Stimulated activated CD4-positive, alpha-beta T cell treated with anti-CD3 and anti-CD28 coated beads, Interleukin-12 subunit alpha, Interleukin-12 subunit beta, amount 100 ng/mL, for 48 hours (primary cell): ENCODE measurements around the gene SFT2D1.

Experiments
- DNase-seq, 3 donors: peaks; one replicate each; pipeline ENCODE4 v3.0.0-alpha.2; 2020; ENCODE audit warnings: low read depth in 2 of 3, low spot score in 1 of 3

Gene SFT2D1

DNA sequence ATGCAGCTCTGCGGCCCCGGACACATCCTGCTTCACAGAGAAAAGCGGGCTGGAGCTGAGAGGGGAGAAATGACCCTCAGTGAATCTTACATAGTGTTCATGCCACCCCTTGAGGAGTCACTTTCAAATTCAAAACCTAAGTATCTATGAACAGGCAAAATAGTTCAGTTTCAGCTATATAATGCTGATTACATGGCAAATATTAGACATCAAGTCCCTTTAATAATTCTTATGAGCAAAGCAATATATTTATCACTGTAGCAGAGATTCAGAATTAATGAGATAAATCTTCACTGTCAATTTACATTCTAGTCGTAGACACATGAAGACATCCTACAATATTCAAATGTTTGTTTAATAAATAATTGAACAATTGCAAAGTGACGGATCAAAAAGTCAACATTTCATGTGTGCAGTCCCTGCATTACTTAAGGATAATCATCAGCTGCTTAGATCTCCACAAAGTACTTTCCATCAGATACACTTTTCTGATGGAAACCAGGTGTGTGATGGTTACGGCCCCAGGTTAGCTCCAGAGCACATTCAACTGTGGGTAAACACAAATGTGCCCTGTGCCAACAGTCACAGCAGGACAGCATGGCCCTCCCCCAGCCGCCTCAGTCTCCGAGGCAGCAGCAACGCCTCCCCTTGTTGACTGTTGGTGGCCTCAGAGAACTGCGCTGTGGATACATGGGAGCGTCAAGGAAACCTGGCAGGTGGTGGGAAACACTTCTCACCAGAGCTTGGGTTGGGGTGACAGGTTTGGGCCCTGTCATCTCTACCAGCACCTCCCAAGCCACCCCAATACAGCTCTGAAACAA is 33.4 kb downstream of the SFT2D1 start:
- no peak for DNase-seq

DNA sequence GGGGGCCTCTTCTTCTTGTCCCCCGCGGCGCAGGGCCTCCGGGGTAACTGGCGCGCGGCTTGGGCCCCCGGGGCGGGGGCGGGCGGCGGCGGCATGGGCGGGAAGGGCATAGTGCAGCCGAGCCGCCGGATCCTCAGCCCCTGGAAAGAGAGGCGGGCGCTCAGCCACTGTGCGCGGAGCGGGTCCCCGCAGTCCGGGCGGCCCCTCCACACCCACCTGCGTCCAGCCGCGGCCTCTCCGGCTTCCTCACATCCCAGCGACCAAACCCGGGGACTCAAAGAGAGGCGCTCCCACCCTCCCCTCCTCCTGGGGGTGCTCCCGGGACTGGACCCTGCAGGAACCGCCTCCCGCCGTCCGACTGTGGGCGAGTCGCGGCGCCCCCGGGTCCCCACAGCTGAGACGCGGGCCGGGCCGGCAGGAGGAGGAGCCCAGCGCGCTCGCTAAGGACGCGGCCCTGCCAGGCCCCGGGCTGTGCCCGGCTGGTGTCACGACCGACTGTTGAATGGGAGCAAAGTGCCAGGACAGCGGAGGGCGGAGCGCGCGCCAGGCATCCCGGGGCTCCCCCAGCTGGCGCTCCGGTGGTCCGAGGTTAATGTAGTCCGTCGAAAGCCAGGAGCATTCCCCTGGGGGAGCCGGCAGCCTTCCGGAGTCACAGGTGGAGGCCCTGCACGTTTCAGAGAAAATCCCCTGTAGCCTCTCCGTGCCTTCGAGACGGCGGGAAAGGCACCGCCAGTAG is 34.1 kb downstream of the SFT2D1 start, which contains the start of gene PRR18:
PRR18 (minus strand) TSS at position 360 of the 736 bp plus-strand sequence; CDS start at position 110, 250 bp downstream.
- DNase-seq = no peak

DNA sequence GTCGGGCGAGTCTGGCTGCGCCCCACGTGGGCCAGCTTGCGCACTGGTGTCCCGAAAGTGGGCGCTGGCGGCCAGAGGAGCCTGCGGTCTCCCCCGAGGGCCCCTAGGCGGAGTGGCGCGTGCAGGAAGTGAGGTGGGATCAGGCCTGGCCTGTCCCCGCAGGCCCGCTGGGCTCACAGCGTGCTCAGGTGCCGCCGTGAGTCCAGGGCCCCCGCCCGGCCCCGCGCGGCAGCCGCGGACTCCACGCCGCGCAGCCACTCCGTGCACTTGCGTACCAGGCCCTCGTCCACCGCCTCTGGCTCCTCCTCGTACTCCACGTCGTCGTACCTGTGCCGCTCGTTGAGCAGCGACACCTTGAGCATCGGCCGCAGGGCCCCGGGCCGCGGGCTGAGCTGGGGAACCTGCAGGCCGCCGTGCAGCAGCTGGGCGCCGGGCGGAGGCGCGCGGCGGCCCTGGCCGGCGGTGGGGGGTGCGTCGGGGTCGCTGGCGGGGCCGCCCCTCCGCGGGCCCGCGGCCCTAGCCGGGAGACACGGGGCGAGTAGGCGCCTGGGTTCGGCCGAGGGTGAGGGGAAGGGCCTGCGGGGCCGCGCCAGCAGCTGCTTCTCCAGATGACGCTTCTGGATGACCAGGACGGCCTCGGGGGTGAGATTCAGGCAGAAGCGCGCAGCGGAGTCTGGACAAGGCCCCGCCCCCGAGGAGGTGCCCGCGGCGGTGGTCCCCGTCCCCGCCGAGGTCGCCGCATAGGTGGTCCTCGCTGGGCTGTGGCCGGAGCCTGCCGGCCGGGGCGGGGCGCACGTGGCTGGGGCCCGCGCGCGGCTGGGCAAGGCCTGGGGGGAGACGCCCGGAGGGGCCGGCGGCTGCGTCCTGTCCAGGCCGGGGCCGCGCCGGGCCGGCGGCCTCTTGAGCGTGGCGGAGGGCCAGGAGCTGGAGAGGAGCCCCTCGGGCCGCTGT is 35.0 kb downstream of the SFT2D1 start:
- no peak for DNase-seq

DNA sequence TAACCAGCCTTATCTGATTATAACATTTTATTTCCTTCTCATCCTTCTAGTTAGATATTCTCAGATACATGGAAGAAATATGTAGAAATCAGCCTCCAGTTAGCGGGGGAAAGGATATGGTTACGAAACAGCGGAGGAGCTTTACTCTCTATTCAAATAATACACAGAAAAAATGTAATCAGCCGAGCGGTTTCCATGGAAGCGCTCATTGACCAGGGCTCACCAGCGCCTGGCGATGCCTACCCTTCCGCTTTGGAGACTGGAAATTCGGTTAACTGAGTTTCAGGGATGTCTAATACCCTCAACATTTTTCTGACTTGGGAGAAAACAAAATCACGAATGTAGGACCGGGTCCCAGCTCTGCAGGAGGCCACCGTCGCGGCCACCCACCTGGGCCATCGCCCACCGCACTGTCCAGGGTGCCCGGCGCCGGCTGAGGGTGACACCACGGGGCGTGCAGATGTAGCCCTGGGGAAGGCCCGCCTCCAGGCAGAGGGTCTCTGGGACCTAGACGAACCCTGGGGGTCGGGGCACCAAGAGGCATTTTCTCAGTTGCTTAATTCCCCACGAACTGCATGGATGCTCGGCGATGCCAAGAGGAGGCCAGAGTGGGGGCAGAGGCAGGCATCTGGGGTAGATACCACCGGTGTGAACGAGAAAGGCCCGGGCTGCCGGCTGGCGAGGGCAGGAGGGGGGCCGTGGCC is 35.8 kb downstream of the SFT2D1 start:
- no peak for DNase-seq

DNA sequence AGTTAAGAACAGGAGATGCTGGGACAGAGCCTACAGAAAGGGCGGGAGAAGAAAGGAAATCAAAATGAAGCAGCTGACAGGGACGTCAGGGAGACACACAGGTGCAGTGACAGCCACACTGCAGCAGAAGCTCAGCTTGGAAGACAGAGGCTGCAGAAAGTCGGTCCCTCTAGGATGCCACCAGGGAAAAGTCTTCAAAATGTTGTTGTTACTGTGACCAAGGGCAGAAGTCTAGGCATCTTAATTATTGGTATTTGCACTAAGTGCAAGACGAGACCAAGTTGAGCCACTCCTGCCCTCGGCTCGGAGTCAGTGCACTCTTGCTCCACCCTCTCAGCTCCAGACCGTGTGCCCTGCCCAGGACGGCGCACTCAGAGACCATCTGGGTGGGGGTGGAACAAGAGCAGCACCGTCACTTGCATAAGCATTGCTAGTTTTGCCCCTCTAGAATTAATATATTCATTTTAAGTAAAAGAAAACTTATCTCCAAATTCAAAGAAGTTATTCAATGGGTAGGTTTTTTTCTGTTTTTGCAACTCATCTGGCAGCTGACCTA is 36.7 kb downstream of the SFT2D1 start:
- no peak for DNase-seq

DNA sequence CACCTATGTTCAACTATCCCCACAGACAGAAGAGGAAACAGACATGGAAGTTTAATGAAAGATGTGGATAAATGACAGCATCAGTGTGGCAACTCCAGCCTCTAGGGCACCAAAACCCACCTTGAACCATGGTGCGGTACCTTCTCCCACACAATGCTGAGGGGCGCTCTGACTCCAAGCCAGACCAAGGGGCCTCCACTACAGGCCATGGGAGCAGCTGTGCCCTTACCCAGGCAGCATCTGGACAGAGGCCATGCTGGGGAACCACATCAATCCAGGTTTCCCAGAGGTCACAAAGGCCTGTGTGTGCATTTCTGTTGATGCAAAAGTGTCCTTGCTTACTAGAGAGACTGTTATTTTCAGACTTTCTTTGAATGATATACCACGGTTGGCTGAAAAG is 38.2 kb downstream of the SFT2D1 start:
- DNase-seq = no peak

DNA sequence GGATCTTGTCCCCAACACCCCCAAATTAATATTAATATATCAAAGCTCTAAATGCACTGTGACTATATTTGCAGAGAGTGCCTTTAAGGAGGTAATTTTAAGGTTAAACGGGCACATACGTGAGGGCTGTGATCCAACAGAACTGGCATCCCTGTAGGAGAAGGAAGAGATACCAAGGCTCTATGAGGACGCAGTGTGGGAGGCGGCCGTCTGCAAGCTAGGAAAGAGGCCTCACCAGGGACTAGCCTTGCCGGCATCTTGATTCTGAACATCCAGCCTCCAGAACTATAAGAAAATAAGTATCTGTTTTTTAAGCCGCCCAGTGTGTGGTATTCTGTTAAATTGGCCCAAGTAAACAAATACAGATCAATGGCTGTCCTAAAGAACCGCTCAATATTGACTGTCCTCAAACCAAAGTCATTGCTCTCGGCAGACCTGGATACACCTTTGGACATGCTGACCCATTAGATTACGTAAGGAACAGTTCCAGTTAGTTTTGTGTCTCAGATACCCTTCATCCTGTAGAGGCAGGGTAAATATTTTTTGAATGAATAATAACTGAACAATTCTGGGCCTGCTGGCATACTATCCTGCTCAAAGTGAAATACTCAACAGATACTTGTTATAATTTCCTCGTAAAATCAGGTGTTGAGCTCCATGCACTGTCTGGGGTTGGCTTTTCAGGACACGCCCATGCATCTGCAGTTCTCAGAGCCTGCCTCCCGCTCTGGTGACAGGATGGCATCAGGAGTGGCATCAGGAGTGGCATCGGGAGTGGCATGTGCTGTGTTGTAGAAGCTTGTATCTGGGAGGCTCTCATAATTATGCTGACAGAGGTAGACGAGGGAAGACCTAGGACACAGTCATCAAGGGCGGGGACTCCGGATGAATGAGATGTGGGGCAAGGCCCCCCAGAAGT is 40.5 kb downstream of the SFT2D1 start:
- no peak for DNase-seq

DNA sequence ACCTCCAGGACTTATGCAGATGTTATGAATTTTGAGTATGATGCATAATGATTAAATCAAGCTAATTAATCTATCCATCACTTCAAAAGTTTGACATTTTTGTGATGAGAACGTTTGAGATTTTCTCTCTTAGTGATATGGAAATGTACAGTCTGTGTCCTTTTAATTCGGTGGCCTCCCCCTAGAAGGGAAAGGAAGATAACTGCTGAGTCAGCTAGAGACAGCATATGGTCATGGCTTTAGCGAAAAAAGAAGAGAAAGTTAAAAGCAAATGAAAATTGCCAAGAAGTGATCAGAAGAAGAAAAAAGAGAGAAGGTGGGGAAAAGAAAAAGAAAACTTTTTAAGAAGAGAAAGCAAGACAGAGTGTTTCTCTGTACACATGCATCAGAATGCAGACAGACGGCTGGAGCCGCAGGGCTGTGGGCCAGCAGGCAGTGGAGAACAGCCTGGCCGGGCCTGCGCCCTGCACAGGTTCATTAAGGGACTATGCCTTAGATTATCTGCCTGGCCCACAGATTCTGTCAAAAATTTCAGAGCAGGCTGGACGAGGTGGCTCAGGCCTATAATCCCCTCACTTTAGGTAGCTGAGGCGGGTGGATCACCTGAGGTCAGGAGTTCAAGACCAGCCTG is 41.9 kb downstream of the SFT2D1 start:
- no peak for DNase-seq

DNA sequence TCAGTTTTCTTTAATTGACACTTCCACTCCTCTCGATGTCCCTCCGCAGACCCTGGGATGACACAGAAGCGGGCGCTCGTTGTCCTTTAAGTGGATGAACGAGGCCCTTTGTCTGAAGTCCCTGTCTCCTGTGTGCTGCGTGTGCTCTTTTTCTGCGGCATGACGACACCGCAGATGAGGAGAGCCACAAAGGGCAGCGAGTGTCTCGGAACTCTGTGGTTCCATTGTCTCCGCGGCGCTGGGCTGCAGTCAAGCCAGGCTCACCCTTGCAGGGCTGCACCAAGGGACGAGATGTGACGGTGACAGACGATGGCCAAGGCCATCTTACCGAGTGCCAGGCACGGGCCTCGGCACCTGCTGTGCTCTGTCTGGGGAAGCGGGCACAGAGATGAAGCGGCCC is 44.7 kb downstream of the SFT2D1 start:
- no peak for DNase-seq

DNA sequence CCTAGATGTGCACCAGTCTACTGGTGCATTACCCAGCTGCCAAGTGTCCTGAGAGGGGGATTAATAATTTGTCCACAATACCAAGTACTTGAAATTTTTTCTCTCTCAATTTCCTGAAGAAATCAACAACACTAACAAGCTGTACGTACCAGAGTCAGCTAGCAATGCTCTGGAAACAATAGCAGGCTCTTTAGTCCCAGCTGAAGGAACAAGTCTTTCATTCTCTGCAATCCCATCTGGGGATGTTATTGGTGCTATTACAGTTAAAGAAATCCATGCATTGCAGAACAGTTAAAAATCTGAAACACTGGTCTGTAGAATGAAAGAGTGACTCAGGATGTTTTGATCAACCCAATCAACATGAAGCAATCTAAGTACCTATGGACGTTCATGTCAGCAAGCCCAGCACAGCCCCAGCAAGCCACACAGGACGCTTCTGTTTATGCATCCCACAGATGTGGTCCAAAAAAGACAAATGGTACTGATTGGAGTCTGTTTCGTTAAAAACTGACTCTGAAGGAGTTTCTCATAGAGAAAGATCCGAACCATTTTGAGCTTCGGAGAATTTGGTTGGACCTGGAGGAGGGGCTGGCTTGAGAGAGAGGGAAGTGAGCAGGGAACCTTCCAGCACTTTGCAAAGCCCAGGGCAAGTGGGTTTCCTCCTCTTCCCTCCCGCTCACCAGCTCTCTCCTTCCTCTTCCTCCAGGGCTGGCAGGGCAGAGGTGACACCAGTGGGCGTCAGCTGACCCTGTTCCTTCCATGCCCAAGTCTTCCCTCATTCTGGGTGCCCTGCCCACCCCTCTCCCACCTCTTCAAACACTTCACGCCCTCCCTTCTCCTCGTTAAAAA is 46.1 kb downstream of the SFT2D1 start:
- DNase-seq = no peak

DNA sequence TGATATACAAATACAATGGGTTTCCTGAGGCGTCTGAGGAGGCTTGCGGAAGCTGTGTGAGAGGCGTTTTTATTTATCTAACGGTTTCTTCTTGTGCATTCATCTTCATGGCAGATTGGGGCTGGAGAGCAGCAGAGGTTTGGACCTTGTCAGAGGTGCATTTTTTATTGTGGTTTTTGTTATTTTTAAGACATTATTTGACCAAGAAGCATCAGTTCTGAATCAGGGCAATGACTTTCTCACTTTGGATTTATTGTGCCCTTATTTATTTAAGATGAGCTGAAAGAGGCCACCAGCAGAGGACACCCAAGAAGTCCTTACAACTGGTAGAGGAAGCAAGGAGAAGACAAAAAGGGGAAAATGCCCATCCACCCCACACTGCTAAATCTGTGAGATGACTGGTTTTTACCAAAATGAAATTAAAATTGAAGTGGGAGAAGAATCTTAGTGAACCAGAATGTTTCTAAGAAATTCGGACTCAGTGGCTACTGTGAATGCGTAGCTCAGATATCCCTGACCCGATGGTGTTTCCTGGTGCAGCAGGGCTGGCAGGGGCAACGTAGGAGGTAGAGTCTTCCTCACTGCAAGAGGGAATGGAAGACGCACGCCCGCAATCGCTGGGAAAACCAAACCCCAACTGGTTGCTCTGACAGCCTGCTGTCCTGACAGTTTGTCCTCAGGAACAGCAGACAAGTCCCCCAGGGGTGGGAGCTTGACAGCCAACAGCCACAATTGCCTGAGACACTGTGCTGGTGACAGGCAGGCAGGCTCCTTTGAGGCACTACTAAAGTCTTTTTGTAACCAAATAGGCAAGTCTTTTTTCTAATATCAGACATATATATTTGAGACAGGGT is 48.4 kb downstream of the SFT2D1 start:
- DNase-seq = no peak

DNA sequence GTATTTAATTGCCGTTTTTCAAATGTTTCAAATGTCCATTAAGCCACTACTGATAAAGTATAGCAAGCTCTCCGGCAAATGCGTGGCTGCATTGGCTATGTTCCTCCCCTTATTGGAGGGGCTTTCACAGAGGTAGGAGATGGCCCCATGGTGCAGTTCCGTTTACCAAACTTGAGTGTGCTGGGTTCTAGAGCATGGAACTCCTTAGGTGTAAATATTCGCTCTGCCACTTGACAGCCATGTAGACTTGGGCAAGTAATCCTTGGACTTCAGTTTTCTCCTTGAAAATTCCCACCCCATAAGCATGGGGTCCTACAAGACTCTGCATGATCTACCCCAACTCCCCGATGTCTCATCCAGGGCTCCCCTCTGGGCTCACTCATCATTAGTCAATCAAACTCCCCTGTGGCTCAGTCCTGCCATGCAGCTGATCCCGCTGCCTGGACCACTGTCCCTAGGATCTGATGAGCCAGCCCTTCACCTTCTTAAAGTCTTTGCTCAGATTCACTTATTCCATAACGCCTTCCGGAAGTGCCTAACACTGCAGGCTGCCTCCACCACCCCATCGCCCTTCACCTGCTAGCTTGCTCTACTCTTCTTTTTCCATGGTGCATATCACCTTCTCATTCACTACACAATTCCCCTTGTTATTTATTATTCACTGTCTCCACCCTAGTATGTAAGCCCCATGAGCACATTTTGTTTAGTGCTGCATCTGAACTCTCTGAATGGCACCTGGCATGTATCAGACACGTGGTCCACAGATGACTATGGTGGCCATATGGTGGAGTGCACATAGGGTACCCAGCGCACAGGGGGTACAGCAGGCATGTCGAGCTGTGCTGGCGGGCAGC is 52.9 kb downstream of the SFT2D1 start:
- no peak for DNase-seq

DNA sequence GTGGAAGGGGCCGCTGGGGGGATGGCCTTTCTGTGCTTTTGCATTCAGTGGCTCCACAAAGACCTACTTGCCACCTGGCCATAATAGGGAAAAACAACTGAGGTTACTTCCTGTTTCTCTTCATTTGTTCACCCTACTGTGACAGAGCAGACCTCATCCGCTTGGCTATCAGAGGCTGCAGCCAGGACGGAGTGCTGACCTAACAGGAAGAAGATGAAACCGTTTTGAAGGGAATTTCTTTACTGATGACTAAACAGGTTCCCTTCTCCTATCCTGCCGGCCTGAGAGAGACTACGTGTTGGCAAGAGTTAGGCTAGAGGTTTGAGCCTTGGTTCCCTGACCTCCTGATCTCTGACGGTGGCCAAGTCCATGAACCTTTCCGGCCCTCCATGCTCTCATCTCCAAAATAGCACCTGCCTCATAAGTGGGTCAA is 55.5 kb downstream of the SFT2D1 start:
- DNase-seq = no peak

DNA sequence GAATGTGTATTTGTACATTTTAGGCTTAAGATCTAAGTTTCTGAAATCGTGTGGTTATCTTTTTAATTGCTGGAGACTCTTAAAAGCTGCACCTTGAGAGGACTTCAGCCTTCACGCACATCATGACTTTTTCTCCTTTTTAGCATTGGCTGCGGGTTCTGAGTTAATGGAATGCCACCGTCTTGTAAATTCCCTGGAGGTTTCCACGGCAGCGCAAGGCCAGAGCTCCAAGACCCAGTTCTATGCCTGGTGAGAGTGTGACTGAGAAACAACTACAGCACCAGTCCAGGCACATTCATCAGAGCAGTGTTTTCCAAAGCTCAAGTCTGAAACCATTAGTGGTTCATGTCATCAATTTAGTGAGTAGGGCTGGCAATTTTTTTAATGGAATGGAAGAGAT is 57.1 kb downstream of the SFT2D1 start:
- no peak for DNase-seq

DNA sequence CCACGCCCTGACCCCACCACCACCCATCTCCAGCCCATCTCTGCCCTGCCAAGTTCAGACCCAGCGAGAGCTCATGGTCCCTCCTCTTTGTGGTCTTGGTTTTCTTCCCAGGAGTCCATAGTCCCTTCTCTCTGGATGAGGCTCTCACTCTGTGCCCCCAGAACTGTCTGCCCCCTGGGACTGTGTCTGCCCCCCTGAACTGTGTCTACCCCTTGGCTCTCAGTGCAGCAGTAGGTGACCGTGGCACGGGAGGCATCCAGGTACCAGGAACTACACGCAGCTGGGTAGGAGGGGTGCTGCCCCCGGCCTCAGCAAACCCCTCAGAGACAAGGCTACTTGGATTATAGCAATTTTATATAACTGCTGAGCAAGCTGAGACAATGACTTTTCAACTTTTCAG is 57.7 kb downstream of the SFT2D1 start:
- DNase-seq = no peak

DNA sequence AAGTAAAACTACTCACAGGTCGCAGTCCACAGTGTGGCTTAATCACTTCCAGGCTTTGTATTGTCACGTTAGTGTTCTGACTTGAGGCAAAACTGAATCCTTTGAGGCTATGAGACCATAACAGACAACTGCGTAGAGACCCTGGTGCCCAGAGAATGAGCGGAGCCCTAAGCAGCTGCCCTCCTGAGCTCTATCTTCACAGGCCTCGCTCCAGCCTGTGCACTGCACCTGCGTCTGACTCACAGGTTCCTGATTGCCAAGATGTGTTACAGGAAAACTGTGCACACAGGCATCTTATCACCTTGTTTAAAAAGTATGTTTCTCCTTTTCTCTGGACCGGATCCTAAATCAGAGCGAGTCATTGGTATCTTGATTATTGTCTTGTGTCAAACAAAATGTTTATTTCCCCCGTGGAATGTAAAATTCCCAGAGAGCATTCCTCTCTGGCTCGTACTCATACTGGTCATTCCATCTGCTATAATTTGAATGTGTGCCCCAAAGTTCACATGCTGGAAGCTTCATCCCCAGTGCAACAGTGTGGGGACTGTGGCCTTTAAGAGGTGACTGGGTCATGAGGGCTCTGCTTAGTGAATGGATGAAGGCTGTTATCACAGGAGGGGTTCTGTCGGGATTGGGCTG is 59.8 kb downstream of the SFT2D1 start:
- DNase-seq = no peak
